Measurements from ENCODE around the gene IFT122.

The IFT122 gene

DNA sequence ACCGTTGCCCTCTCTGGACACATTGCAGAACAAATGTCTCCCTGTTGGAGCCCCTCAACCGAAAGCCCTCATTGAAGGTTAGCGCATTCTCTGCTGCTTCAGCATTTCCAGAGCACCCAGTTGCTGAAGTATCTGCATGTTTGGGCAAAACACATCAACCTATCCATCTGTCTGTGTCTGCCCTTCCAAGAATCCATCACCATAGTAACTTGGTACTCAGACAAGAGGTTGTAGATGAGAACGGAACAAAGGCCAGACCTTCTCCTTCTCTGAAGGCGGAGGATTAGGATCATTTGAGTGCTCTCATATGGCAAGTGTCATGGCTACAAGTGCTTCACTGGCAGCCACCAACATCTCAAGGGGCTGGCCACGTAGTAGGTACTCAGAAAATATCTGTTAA lies 65.3 kb downstream of the IFT122 start:
- TF ChIP-seq, protein P1, sequence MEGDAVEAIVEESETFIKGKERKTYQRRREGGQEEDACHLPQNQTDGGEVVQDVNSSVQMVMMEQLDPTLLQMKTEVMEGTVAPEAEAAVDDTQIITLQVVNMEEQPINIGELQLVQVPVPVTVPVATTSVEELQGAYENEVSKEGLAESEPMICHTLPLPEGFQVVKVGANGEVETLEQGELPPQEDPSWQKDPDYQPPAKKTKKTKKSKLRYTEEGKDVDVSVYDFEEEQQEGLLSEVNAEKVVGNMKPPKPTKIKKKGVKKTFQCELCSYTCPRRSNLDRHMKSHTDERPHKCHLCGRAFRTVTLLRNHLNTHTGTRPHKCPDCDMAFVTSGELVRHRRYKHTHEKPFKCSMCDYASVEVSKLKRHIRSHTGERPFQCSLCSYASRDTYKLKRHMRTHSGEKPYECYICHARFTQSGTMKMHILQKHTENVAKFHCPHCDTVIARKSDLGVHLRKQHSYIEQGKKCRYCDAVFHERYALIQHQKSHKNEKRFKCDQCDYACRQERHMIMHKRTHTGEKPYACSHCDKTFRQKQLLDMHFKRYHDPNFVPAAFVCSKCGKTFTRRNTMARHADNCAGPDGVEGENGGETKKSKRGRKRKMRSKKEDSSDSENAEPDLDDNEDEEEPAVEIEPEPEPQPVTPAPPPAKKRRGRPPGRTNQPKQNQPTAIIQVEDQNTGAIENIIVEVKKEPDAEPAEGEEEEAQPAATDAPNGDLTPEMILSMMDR (IDR thresholded peaks at IDR 0.05; ENCODE audit: unreplicated experiment in 3 of 3), result no peak
- H3K27ac Mint-ChIP-seq, result no peak overlapping the region
- H3K36me3 Mint-ChIP-seq (ENCODE audit: low read depth), result peaks cover 56% of the 10 kb centered on the region
- peaks cover 41% of the 10 kb centered on the region for H3K4me1 Mint-ChIP-seq
- no peaks in the 10 kb centered on the region for H3K9me3 Mint-ChIP-seq
- H3K4me3 Mint-ChIP-seq, result no peak overlapping the region
- H3K27me3 Mint-ChIP-seq (ENCODE audit: low read depth), result no peaks in the 10 kb centered on the region

DNA sequence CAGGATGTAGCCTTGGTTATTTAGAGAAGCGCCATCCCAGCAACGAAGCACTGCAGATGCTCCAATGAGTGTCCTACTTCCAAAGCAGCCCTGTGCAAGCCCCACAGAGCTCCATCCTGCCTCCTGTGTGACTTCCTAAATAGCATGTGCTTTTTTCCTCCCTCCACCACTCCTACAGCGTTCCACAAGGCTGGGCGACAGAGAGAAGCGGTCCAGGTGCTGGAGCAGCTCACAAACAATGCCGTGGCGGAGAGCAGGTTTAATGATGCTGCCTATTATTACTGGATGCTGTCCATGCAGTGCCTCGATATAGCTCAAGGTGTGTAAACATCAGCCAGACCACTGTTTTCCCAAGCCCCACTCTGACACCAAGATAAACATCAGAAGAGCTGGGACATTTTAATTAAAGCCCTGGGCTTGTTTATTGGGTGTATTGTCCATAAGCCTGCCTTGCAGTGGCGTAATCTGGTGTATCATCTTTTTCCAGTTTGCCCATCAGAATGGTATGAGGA lies 66.3 kb downstream of the IFT122 start:
- TF ChIP-seq, protein P1 (IDR thresholded peaks at IDR 0.05; ENCODE audit: unreplicated experiment in 3 of 3), result no peak
- Mint-ChIP-seq H3K9me3 (no peaks in the 10 kb centered on the region), H3K27ac (no peak overlapping the region), H3K4me1 (peaks cover 38% of the 10 kb centered on the region), H3K36me3 (ENCODE audit: low read depth) (peaks cover 52% of the 10 kb centered on the region), H3K4me3 (no peak overlapping the region), H3K27me3 (ENCODE audit: low read depth) (no peaks in the 10 kb centered on the region)

DNA sequence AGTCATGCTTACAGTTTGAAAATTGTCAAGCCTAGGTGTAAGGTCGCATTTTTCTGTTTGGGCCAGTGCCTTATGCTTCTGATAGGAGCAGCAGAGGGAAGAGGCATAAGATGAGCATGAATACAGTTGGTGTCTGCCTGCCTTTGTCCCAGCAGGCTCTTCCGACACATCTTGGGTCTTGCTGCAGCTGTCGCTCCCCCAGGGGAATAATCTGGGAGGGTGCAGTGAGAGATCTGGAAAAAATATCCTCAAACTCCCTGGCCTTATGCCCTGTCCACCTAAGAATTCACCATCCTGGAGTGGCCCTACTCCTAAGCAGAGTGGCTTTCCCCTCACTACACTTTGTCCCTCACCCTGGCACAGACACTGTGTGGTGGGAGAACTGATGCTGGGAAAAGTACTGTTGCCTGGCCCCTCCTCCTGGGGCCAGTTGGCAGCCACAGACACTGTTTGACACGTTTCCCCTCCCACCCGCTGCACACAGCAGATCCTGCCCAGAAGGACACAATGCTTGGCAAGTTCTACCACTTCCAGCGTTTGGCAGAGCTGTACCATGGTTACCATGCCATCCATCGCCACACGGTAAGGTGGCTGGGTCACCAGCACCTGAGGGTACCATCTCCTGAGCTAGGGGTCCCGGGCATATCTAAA lies 67.3 kb downstream of the IFT122 start:
- H3K27me3 Mint-ChIP-seq (ENCODE audit: low read depth), result no peaks in the 10 kb centered on the region
- H3K9me3 Mint-ChIP-seq, result no peaks in the 10 kb centered on the region
- TF ChIP-seq, protein P1 (IDR thresholded peaks at IDR 0.05; ENCODE audit: unreplicated experiment in 3 of 3), result no peak
- peak overlapping the region in 2 of 3 experiments; percentile 57 to 64 for H3K27ac Mint-ChIP-seq
- H3K4me3 Mint-ChIP-seq, result no peak overlapping the region
- peaks cover 55% of the 10 kb centered on the region for H3K36me3 Mint-ChIP-seq (ENCODE audit: low read depth)
- H3K4me1 Mint-ChIP-seq, result peaks cover 30% of the 10 kb centered on the region

DNA sequence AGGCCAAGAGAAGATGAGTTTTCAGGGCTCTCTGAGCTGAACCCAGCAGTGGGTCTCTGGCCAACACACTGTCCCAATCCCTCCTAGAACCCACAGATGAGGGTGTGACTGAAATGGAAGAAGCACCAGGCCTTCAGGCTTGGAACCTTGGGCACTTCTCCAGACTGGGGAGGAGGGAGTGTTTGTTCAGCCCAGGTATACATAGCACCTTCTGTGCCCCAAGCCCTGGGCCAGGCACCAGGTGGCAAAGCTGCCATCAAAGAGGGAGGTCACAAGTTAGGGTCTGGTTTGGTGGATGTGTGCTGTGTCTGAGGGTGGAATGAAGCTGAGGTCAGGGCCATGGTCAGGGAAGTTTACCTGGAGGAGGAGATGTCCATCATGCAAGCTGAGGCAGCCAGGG lies 72.6 kb downstream of the IFT122 start:
- Mint-ChIP-seq H3K9me3 (no peaks in the 10 kb centered on the region), H3K27me3 (ENCODE audit: low read depth) (no peaks in the 10 kb centered on the region), H3K36me3 (ENCODE audit: low read depth) (peaks cover 49% of the 10 kb centered on the region), H3K27ac (no peak overlapping the region), H3K4me3 (no peak overlapping the region), H3K4me1 (peaks cover 2% of the 10 kb centered on the region)
- TF ChIP-seq, protein P1 (IDR thresholded peaks at IDR 0.05; ENCODE audit: unreplicated experiment in 3 of 3), result no peak

DNA sequence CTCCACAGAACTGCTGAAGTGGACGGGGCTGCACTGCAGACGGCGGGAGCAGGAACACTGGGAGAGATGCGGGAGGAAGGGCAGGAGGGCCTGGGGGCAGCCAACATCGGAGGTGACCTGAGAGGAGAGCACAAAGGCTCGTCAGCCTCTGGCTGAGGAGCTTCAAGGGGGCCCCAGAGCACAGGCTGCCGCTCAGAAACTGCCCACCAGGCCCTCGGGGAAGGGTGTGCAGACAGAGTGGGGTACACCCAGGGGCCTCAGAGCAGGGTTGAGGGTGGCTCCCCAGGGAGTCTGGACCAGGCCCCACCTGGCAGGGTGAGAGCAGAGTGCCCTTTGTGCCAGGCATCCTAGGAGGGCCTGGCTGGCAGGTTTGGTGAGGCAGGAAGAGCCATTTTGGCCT lies 73.7 kb downstream of the IFT122 start:
- TF ChIP-seq, protein P1 (IDR thresholded peaks at IDR 0.05; ENCODE audit: unreplicated experiment in 3 of 3), result no peak
- Mint-ChIP-seq H3K4me3 (no peak overlapping the region), H3K9me3 (no peaks in the 10 kb centered on the region), H3K27ac (no peak overlapping the region), H3K4me1 (no peaks in the 10 kb centered on the region), H3K36me3 (ENCODE audit: low read depth) (peaks cover 45% of the 10 kb centered on the region), H3K27me3 (ENCODE audit: low read depth) (no peaks in the 10 kb centered on the region)

DNA sequence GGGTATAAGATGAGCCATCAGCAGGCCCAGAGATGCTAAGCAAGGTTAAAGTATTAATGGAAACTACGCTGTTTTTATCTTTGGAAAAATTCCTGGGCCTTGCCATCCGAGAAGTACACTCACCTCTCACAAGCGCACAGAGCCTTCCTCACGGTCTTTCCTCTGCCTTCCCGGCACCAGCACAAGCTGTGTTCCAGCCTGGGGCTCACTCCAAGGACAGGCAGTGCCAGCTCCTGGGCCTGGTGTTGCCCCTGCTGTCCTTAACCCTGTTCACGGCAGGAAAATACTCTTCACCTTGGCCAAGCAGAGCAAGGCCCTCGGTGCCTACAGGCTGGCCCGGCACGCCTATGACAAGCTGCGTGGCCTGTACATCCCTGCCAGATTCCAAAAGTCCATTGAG lies 74.1 kb downstream of the IFT122 start:
- H3K4me1 Mint-ChIP-seq, result no peaks in the 10 kb centered on the region
- no peak overlapping the region for H3K4me3 Mint-ChIP-seq
- no peak overlapping the region for H3K27ac Mint-ChIP-seq
- peaks cover 44% of the 10 kb centered on the region for H3K36me3 Mint-ChIP-seq (ENCODE audit: low read depth)
- TF ChIP-seq, protein P1 (IDR thresholded peaks at IDR 0.05; ENCODE audit: unreplicated experiment in 3 of 3), result no peak
- H3K27me3 Mint-ChIP-seq (ENCODE audit: low read depth), result no peaks in the 10 kb centered on the region
- no peaks in the 10 kb centered on the region for H3K9me3 Mint-ChIP-seq

All from nephron (organoid).